HFF-Myc (cell line): ENCODE results near the gene CHGA.

Experiments
- DNase-seq: peaks from one replicate; pipeline ENCODE4 v3.0.0-alpha.2; 2011; ENCODE audit warnings: low read depth; ENCODE audit errors: extremely low read depth
- H3K4me3 ChIP-seq: replicated peaks from 2 replicates; pipeline ENCODE4 v1.5.1; 2011; ENCODE audit warnings: low read depth, mild to moderate bottlenecking, control low read depth, low read length
- TF ChIP-seq, protein P1 (sequence below): IDR thresholded peaks from 2 replicates; pipeline ENCODE4 v1.5.1; 2012; ENCODE audit warnings: mild to moderate bottlenecking, low read depth, low read length, control low read depth; ENCODE audit errors: missing control alignments

CHGA gene

DNA sequence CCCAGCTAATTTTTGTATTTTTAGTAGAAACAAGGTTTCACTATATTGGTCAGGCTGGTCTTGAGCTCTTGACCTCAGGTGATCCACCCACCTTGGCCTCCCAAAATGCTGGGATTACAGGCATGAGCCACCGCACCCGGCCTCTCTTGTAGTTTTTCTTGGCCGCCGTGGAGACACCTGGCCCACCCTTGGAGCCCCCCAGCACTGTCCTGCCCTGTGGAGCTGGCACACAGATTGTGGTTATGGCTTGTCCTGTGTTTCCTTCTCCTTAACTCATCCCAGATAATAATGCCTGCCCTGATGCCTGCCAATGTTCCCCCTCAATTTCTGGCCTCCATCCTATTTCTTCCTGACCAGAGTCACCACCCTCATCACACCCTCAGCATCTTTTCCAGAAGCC lies 57.9 kb downstream of the CHGA start:
- no peak overlapping the region for H3K4me3 ChIP-seq
- no peak for DNase-seq
- TF ChIP-seq, protein P1, sequence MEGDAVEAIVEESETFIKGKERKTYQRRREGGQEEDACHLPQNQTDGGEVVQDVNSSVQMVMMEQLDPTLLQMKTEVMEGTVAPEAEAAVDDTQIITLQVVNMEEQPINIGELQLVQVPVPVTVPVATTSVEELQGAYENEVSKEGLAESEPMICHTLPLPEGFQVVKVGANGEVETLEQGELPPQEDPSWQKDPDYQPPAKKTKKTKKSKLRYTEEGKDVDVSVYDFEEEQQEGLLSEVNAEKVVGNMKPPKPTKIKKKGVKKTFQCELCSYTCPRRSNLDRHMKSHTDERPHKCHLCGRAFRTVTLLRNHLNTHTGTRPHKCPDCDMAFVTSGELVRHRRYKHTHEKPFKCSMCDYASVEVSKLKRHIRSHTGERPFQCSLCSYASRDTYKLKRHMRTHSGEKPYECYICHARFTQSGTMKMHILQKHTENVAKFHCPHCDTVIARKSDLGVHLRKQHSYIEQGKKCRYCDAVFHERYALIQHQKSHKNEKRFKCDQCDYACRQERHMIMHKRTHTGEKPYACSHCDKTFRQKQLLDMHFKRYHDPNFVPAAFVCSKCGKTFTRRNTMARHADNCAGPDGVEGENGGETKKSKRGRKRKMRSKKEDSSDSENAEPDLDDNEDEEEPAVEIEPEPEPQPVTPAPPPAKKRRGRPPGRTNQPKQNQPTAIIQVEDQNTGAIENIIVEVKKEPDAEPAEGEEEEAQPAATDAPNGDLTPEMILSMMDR, result no peak

DNA sequence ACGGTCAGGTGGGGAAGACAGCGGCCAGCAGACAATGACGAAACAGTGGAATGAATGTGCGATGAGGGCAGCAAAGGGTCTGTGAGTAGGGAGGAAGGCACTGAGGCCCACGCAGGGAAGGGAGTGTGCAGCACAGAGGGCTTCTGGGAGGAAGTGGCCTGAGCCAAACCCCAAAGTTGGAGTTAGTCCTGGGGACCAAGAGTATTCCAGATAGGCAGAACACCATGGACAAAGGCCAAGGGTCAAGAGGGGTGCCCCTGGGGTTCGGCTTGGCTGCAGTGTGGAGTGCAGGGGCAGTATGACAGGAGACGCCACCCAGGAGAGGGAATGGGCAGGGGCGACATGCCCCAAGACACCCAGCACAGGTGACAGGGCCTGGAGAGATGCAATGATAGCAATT lies 58.8 kb downstream of the CHGA start:
- TF ChIP-seq, protein P1, result no peak
- no peak for DNase-seq
- no peak overlapping the region for H3K4me3 ChIP-seq

- TF ChIP-seq, protein P1, result no peak
- DNase-seq, result no peak
- no peak overlapping the region for H3K4me3 ChIP-seq
Measured at GRCh38 chr14:92982956-92983355, 60.0 kb downstream of the CHGA start.

DNA sequence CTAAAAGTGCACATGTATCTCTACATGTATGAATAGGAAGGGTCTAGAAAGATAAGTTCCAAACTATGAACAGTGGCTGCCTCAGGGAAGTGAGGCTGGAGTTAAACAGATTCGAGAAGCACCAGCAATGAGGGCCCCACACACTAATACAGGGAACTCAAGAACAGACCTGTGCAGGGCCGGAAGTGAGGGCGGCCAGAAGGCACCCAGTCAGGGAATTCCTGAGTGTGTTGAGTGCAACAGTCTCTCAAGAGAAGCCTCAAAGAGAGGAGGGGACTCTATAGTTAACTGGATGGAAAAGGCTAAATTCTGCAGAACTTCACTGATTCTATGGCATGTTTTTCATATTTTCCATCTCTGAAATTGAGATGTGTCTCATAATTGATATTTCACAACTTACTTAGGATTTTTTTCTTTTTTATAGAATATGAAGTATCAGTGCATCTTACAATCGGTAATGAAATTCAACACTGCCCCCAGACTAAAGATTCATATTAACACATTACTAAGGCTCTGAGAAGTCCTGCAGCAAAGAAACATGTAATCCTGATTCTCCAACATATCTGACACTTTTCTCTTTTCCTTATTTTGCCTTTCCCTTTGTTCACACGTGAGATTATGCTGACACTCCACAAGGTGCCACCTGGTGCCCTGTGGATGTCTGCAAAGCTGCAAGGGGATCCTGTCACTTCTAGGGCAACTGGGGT lies 61.3 kb downstream of the CHGA start:
- no peak for DNase-seq
- no peak overlapping the region for H3K4me3 ChIP-seq
- TF ChIP-seq, protein P1, result no peak
